D721Med (cell line): ENCODE data around the gene ERC2.

Experiments
- DNase-seq: peaks from one replicate; pipeline ENCODE4 v3.0.0; 2011; ENCODE audit warnings: low spot score; ENCODE audit not compliant: insufficient read length
- FAIRE-seq: peaks from 2 replicates; lab custom pipeline; 2011; peaks lifted over from hg19 to GRCh38; lab: Jason Lieb, UNC
- TF ChIP-seq, protein P1 (sequence below): IDR thresholded peaks from 2 replicates; pipeline ENCODE4 v1.5.1; 2012; ENCODE audit warnings: mild to moderate bottlenecking, control low read depth; ENCODE audit not compliant: insufficient read depth; ENCODE audit errors: missing control alignments

ERC2 gene

GRCh38 chr3:55658690-55659562 lies 809.3 kb downstream of the ERC2 start:
- TF ChIP-seq, protein P1, sequence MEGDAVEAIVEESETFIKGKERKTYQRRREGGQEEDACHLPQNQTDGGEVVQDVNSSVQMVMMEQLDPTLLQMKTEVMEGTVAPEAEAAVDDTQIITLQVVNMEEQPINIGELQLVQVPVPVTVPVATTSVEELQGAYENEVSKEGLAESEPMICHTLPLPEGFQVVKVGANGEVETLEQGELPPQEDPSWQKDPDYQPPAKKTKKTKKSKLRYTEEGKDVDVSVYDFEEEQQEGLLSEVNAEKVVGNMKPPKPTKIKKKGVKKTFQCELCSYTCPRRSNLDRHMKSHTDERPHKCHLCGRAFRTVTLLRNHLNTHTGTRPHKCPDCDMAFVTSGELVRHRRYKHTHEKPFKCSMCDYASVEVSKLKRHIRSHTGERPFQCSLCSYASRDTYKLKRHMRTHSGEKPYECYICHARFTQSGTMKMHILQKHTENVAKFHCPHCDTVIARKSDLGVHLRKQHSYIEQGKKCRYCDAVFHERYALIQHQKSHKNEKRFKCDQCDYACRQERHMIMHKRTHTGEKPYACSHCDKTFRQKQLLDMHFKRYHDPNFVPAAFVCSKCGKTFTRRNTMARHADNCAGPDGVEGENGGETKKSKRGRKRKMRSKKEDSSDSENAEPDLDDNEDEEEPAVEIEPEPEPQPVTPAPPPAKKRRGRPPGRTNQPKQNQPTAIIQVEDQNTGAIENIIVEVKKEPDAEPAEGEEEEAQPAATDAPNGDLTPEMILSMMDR = no peak
- FAIRE-seq = no peak
- DNase-seq = no peak

- TF ChIP-seq, protein P1 = no peak
- FAIRE-seq = no peak
- no peak for DNase-seq
These were observed 810.0 kb downstream of the ERC2 start for GRCh38 chr3:55658270-55658669.

- TF ChIP-seq, protein P1 = no peak
- FAIRE-seq (no peak), DNase-seq (no peak)
These were observed 812.7 kb downstream of the ERC2 start for GRCh38 chr3:55655544-55655943.

- DNase-seq (no peak), FAIRE-seq (no peak)
- TF ChIP-seq, protein P1 = no peak
These were observed 814.0 kb downstream of the ERC2 start for GRCh38 chr3:55654123-55654760.

- FAIRE-seq (no peak), DNase-seq (no peak)
- TF ChIP-seq, protein P1 = no peak
These were observed 817.3 kb downstream of the ERC2 start for GRCh38 chr3:55651011-55651410.

DNA sequence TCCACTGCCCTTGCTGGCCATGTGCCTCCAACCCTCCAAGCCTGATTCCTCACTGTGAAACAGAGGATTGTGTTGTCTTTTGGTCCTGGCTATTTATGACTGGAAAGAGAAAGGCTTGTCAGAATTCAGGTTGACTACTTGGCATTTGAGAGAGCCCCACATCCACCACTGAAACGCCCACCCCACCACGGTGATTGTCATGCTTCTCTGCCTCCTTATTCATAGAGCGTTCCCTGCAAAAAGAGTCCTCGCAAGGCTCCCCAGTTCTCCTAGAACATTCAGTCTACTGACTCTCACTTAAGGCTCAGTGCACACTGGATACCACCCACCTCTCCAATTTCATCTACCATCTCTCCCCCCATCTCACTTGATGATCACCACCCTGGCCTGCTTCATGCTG lies 818.3 kb downstream of the ERC2 start:
- no peak for FAIRE-seq
- TF ChIP-seq, protein P1 = no peak
- DNase-seq = no peak

DNA sequence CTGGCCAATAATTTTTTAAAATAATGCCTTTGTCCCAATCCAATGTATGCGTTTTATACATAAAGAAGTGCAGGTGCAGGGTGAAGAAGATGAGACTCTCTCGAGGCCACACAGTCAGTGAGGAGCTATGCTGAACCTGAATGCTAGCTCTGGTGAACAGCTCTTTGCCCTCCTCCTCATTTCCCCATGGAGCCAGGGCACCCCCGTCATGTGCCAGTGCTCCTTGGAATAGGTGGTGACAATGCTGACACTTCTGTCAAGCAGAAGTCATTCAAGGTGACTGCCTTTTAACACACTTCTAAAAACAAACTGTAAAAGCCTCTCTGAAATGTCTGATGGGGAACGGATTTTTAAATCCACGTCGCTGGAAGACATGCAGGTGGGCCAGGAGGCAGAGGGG lies 818.7 kb downstream of the ERC2 start:
- DNase-seq (no peak), FAIRE-seq (no peak)
- TF ChIP-seq, protein P1 = no peak
